Ovary (tissue), 9 donors: Measurements from ENCODE around the gene PMS1. TPM values are rescaled to one million over a fixed set of nuclear protein-coding genes. Genes with fewer than 3 reads are reported as not detected.

ENCODE experiments used
- DNase-seq, 5 donors: peaks; one replicate each; pipeline ENCODE4 v3.0.0-alpha.2; 2019 to 2020
- H3K27ac ChIP-seq, 2 donors: fragments of 200-600 bp; one replicate each; pipeline versions ENCODE4 v1.5.1 to v1.8.0; 2019 to 2022
- H3K27me3 ChIP-seq: fragments of 200-600 bp; one replicate; pipeline ENCODE4 v1.8.0; 2022
- H3K36me3 ChIP-seq: fragments of 200-600 bp; sonication (generic); one replicate; pipeline ENCODE4 v1.5.1; 2019
- H3K4me1 ChIP-seq: one replicate; pipeline ENCODE4 v1.8.1; 2013; ENCODE audit warnings: mild to moderate bottlenecking, moderate library complexity; ENCODE audit not compliant: insufficient read depth
- H3K4me3 ChIP-seq: fragments of 200-600 bp; sonication (generic); one replicate; pipeline ENCODE4 v1.5.1; 2017
- H3K9me3 ChIP-seq, 2 donors: fragments of 200-600 bp in 1 of 2; sonication (generic) in 1 of 2; one replicate each; pipeline versions ENCODE4 v1.5.1 to v1.8.1; 2013 to 2019; ENCODE audit warnings: mild to moderate bottlenecking in 1 of 2, moderate library complexity in 1 of 2
- CTCF ChIP-seq, 3 donors: fragments of 450-650 bp in 2 of 3; fragments of 200-600 bp in 1 of 3; IDR thresholded peaks; one replicate each; pipeline versions ENCODE4 v1.5.1 to v1.8.0; 2016 to 2022; ENCODE audit warnings: antibody characterized with exemption in 3 of 3, mild to moderate bottlenecking in 1 of 3
- EP300 ChIP-seq: sonication (generic); formaldehyde crosslinking; IDR thresholded peaks from one replicate; pipeline ENCODE4 v1.6.1; 2017; ENCODE audit warnings: antibody characterized with exemption
- POLR2A ChIP-seq: fragments of 450-650 bp; IDR thresholded peaks from one replicate; pipeline ENCODE4 v1.6.1; 2017; ENCODE audit warnings: antibody characterized with exemption, mild to moderate bottlenecking, moderate library complexity
- WGBS, 3 donors: extraction: QIAGEN DNeasy Blood & Tissue Kit in 1 of 3; methylation state at CpG; one replicate each; pipeline versions ENCODE4 v1.1.5 to v1.1.7; 2013 to 2017; 5-methylcytosine and 5-hydroxymethylcytosine counted together
- intact Hi-C, 4 donors: fragments of 100-400 bp; cut with DNase I; formaldehyde crosslinking; loops; one replicate each; pipeline versions ENCODE4 v1.11.0 to v1.15.1; 2022 to 2023
- polyA plus RNA-seq, 2 donors: library from polyadenylated mRNA; stranded (reverse); fragments of 200-250 nt in 1 of 2; fragments of 350-450 nt in 1 of 2; fragmentation: Illumina TruSeq in 1 of 2; extraction: RNeasy Lipid Tissue Mini Kit (QIAGEN cat#74804) in 1 of 2; gene quantifications; one replicate each; pipeline ENCODE4 v1.2.3, GENCODE V29; 2013 to 2014
- total RNA-seq, 7 donors: library from RNA; depleted of rRNA in 2 of 7; stranded (reverse); fragments of >200 nt in 2 of 7; fragmentation: NEBNext Ultra II Directional in 3 of 7; extraction: Animal tissue kit (Norgen Biotek cat#: 25700) in 3 of 7; gene quantifications; one replicate each; pipeline versions ENCODE4 v1.1.0 to v1.2.4, GENCODE V29; 2016 to 2023
- donor health status: DM: no; HTN: no; CAD: no; lungs with moderate emphysema.
- donor health status: DM: no; HTN: no; CAD: no.
- donor health status: Bipolar disorder and iron deficiency.
- donor health status: DM: yes; HTN: yes; CAD: no.
- donor health status: DM: no; HTN: no; CAD: no.
- donor health status: DM: yes; HTN: yes; CAD: no.

Gene PMS1
- total and polyA plus RNA-seq, 9 donors: 9.0 to 37.0 (median 23.5) TPM

- intact Hi-C loops: no loop called here
- Histone ChIP-seq H3K4me3 (no peak overlapping the region), H3K9me3 (no peaks in the 10 kb centered on the region), H3K4me1 (peaks cover 3% of the 10 kb centered on the region), H3K36me3 (no peaks in the 10 kb centered on the region), H3K27ac (no peak overlapping the region), H3K27me3 (no peaks in the 10 kb centered on the region)
- DNase-seq: no peak
- WGBS, 3 donors: 10 to 19% (median 16%) methylated on average over 4 of the region's 4 CpGs
- TF ChIP-seq CTCF (IDR thresholded peaks at IDR 0.05) (no peak), EP300 (no peak), POLR2A (no peak)
These were observed 52.4 kb downstream of the PMS1 start for GRCh38 chr2:189836644-189837043.

- TF ChIP-seq EP300: no peak
- TF ChIP-seq POLR2A: no peak
- no peak for TF ChIP-seq CTCF (IDR thresholded peaks at IDR 0.05)
- DNase-seq: no peak
These were observed 53.1 kb downstream of the PMS1 start for GRCh38 chr2:189837326-189837725.

GRCh38 chr2:189841019-189841418 is 56.8 kb downstream of the PMS1 start:
- Histone ChIP-seq H3K4me1 (no peaks in the 10 kb centered on the region), H3K27ac (no peak overlapping the region), H3K27me3 (no peaks in the 10 kb centered on the region), H3K4me3 (no peak overlapping the region), H3K9me3 (no peaks in the 10 kb centered on the region), H3K36me3 (no peaks in the 10 kb centered on the region)
- no peak for TF ChIP-seq CTCF (IDR thresholded peaks at IDR 0.05)
- TF ChIP-seq POLR2A: no peak
- no peak for TF ChIP-seq EP300
- intact Hi-C loops: no loop called here
- DNase-seq: no peak

More at GRCh38 chr2:189837326-189837725, 53.1 kb downstream of the PMS1 start:
- WGBS, 3 donors: 75 to 85% (median 84%) methylated on average over 2 of the region's 2 CpGs
- Histone ChIP-seq H3K27me3 (no peaks in the 10 kb centered on the region), H3K27ac (no peak overlapping the region), H3K36me3 (no peaks in the 10 kb centered on the region), H3K4me1 (peaks cover 3% of the 10 kb centered on the region), H3K9me3 (no peaks in the 10 kb centered on the region), H3K4me3 (no peak overlapping the region)
- intact Hi-C loops: no loop called here

GRCh38 chr2:189848276-189848675 is 64.0 kb downstream of the PMS1 start:
- no peak for TF ChIP-seq POLR2A
- no peak for TF ChIP-seq CTCF (IDR thresholded peaks at IDR 0.05)
- no peak for TF ChIP-seq EP300
- intact Hi-C loops: no loop called here
- H3K9me3 ChIP-seq: no peaks in the 10 kb centered on the region
- no peak overlapping the region for H3K4me3 ChIP-seq
- peaks cover 2% of the 10 kb centered on the region for H3K4me1 ChIP-seq
- H3K36me3 ChIP-seq: no peaks in the 10 kb centered on the region
- 91 to 100% (median 99%) methylated on average over 2 of the region's 2 CpGs for WGBS, 3 donors
- DNase-seq: no peak
- H3K27me3 ChIP-seq: no peaks in the 10 kb centered on the region
- no peak overlapping the region for H3K27ac ChIP-seq

GRCh38 chr2:189849550-189849949 is 65.3 kb downstream of the PMS1 start:
- TF ChIP-seq CTCF (IDR thresholded peaks at IDR 0.05): no peak
- TF ChIP-seq EP300: no peak
- no peak for TF ChIP-seq POLR2A
- no peak overlapping the region for H3K27ac ChIP-seq
- H3K4me3 ChIP-seq: no peak overlapping the region
- no peaks in the 10 kb centered on the region for H3K9me3 ChIP-seq
- peaks cover 4% of the 10 kb centered on the region for H3K4me1 ChIP-seq
- no peaks in the 10 kb centered on the region for H3K36me3 ChIP-seq
- no peaks in the 10 kb centered on the region for H3K27me3 ChIP-seq
- DNase-seq: no peak
- intact Hi-C loops: no loop called here
- WGBS, 3 donors: 54 to 58% (median 57%) methylated on average over 2 of the region's 2 CpGs
